Panc1 (cell line): ENCODE data around the gene CCDC137. TPM values are rescaled to one million over a fixed set of nuclear protein-coding genes. Genes with fewer than 3 reads are reported as not detected.
A peak's percentile ranks its signal among the peaks of the same experiment; 100 is the strongest.

Source experiments
- ATAC-seq: fragments of 200-7000 bp; cut with Tn5 transposase; 2 replicates; pipeline ENCODE4 v1.9.1; 2020; ENCODE audit warnings: mild to moderate bottlenecking, moderate library complexity
- BruUV-seq: library from RNA; stranded (reverse); fragments of 400-500 nt; replicated peaks from 2 replicates; lab custom pipeline; 2021; lab: Mats Ljungman, UMichigan
- CTCF ChIA-PET: fragments of 300-600 bp; sonication (Branson Sonifier 250); formaldehyde crosslinking; loops from one replicate; lab custom pipeline; 2022; ENCODE audit warnings: antibody characterized with exemption; lab: Charles Lee
- POLR2A ChIA-PET: fragments of 300-600 bp; sonication (Branson Sonifier 250); formaldehyde crosslinking; loops from one replicate; lab custom pipeline; 2022; ENCODE audit warnings: antibody characterized with exemption; lab: Charles Lee
- DNase-seq: peaks from one replicate; pipeline ENCODE4 v3.0.0-alpha.2; 2010; ENCODE audit warnings: low read depth, low spot score
- H3K27ac ChIP-seq: 2 replicates; pipeline ENCODE4 v1.5.1; 2011; ENCODE audit warnings: mild to moderate bottlenecking, low read length, inconsistent platforms
- H3K27me3 ChIP-seq: fragments of 200-500 bp; sonication (Bioruptor generic); 2 replicates; pipeline ENCODE4 v1.6.0; 2014; ENCODE audit warnings: low read length, inconsistent platforms; ENCODE audit not compliant: control insufficient read depth, insufficient read depth
- H3K36me3 ChIP-seq: fragments of 200-500 bp; sonication (Bioruptor generic); 2 replicates; pipeline ENCODE4 v1.5.1; 2014; ENCODE audit warnings: inconsistent platforms, mild to moderate bottlenecking, low read length, moderate library complexity; ENCODE audit not compliant: control insufficient read depth, insufficient read depth
- H3K4me1 ChIP-seq: 2 replicates; pipeline ENCODE4 v1.5.1; 2011; ENCODE audit warnings: inconsistent platforms, mild to moderate bottlenecking, low read length, moderate library complexity; ENCODE audit not compliant: control insufficient read depth, insufficient read depth
- H3K4me3 ChIP-seq, 2 experiments: 2 replicates each; pipeline ENCODE4 v1.5.1; 2011 to 2012; ENCODE audit warnings: low read depth in 2 of 2, low read length in 2 of 2, mild to moderate bottlenecking in 2 of 2, inconsistent platforms in 1 of 2, moderate library complexity in 1 of 2
- H3K9me3 ChIP-seq: fragments of 200-500 bp; sonication (Bioruptor generic); 2 replicates; pipeline ENCODE4 v1.5.1; 2014; ENCODE audit warnings: low read depth, mild to moderate bottlenecking, inconsistent platforms, low read length, moderate library complexity; ENCODE audit not compliant: control insufficient read depth, insufficient read depth
- CTCF ChIP-seq: fragments of 450-650 bp; IDR thresholded peaks from 2 replicates; pipeline ENCODE4 v1.5.1; 2017; ENCODE audit warnings: mild to moderate bottlenecking
- POLR2AphosphoS5 ChIP-seq: IDR thresholded peaks from 2 replicates; pipeline ENCODE4 v1.6.1; 2012; ENCODE audit warnings: mild to moderate bottlenecking, low read depth, low read length, moderate library complexity
- REST ChIP-seq, 2 experiments: IDR thresholded peaks; 2 replicates each; pipeline ENCODE4 v1.6.1; 2011 to 2012; ENCODE audit warnings: low read depth in 2 of 2, control low read depth in 1 of 2, low read length in 1 of 2, mild to moderate bottlenecking in 1 of 2, moderate library complexity in 1 of 2; ENCODE audit not compliant: insufficient read depth in 1 of 2
- SIN3A ChIP-seq: IDR thresholded peaks from 2 replicates; pipeline ENCODE4 v1.6.1; 2012; ENCODE audit warnings: low read depth, mild to moderate bottlenecking, low read length, moderate library complexity, borderline replicate concordance; ENCODE audit not compliant: insufficient read depth
- TCF7L2 ChIP-seq: IDR thresholded peaks from 2 replicates; pipeline ENCODE4 v1.6.1; 2011; ENCODE audit warnings: mild to moderate bottlenecking, low read depth, low read length, inconsistent platforms
- in situ Hi-C: cut with HindIII; loops from 2 replicates; pipeline ENCODE4 v1.10.0; 2016; ENCODE audit warnings: low sequenced_read_pairs, low pct_unique_long_range_greater_than_20kb
- intact Hi-C: fragments of 100-400 bp; cut with micrococcal nuclease; formaldehyde crosslinking; loops from one replicate; pipeline ENCODE4 v1.10.0; 2022; ENCODE audit not compliant: unreplicated experiment
- total RNA-seq: library from RNA; stranded (reverse); gene quantifications from one replicate; pipeline ENCODE4 v1.2.1, GENCODE V29; 2021; ENCODE audit not compliant: unreplicated experiment

CCDC137 gene
- total RNA-seq, 1 experiment from 2014 or later, result 74.6 TPM

GRCh38 chr17:81702934-81703746 is 36.6 kb downstream of the CCDC137 start, which contains the start of gene MRPL12:
TSS of gene MRPL12 (plus strand) at chr17:81703367. CDS start at chr17:81703502, 135 bp downstream.
- no peaks in the 10 kb centered on the region for H3K9me3 ChIP-seq
- TSS peak; percentile 92 for BruUV-seq
- in situ Hi-C loops, result no loop called here
- peak within 1 kb of the TSS; percentile 96 to 98 for H3K4me3 ChIP-seq
- H3K27me3 ChIP-seq, result no peaks in the 10 kb centered on the region
- H3K36me3 ChIP-seq, result peaks cover 20% of the 10 kb centered on the region; the same call in 1 of the 2 replicates
- ATAC-seq (peak; percentile 85), DNase-seq (no peak)
- peaks cover 17% of the 10 kb centered on the region for H3K4me1 ChIP-seq
- ChIA-PET POLR2A (interaction anchor here (0.5 to 0.9 kb wide), 6 partner anchors 9 to 233 kb away, joined by 3 to 7 read pairs (median 4); partner anchors contain the start of genes P4HB and SLC25A10), CTCF (interaction anchor here (0.6 kb wide), 1 partner anchor 567 kb away, joined by 4 read pairs; no protein-coding TSS in a partner anchor)
- TF ChIP-seq REST (IDR thresholded peaks at IDR 0.05; ENCODE audit: insufficient read depth in 1 of 2, low read depth in 2 of 2, low read length in 1 of 2) (peak in 1 of 2 experiments; percentile 0; a peak in 1 of 4 replicates), TCF7L2 (no peak), POLR2AphosphoS5 (peak; percentile 97), SIN3A (peak; percentile 96; the same call in 1 of the 2 replicates), CTCF (no peak)
- peak within 1 kb of the TSS; percentile 96 for H3K27ac ChIP-seq
- intact Hi-C loops, result no loop called here

- no peak for DNase-seq
- ATAC-seq, result no peak
- intact Hi-C loops (no loop called here), in situ Hi-C loops (no loop called here)
- Histone ChIP-seq H3K4me3 (peak overlapping the region; percentile 96 to 98), H3K9me3 (no peaks in the 10 kb centered on the region), H3K27ac (peak overlapping the region; percentile 96), H3K4me1 (peaks cover 20% of the 10 kb centered on the region), H3K27me3 (no peaks in the 10 kb centered on the region), H3K36me3 (peaks cover 20% of the 10 kb centered on the region; the same call in 1 of the 2 replicates)
- ChIA-PET POLR2A (interaction anchor here (0.6 to 0.7 kb wide), 4 partner anchors 8 to 232 kb away, joined by 3 to 4 read pairs (median 4); partner anchors contain the start of genes P4HB and SLC25A10), CTCF (interaction anchor here (0.6 kb wide), 1 partner anchor 566 kb away, joined by 4 read pairs; no protein-coding TSS in a partner anchor)
- TF ChIP-seq POLR2AphosphoS5 (no peak), REST (IDR thresholded peaks at IDR 0.05; ENCODE audit: insufficient read depth in 1 of 2, low read depth in 2 of 2, low read length in 1 of 2) (no peak), CTCF (no peak)
- no TSS peak for BruUV-seq
Observed at GRCh38 chr17:81703747-81704654, 37.5 kb downstream of the CCDC137 start.
